GM12892 (cell line): ENCODE results near the gene PCSK7.
"Not testable (repeated sequence)": the region's sequence is repeated elsewhere in the genome, so short reads cannot be mapped to it uniquely, and the experiment has no call there.

Source experiments
- DNase-seq: peaks from one replicate; pipeline ENCODE4 v3.0.0; 2011; ENCODE audit not compliant: insufficient read length
- FAIRE-seq: peaks from 2 replicates; lab custom pipeline; 2011; peaks lifted over from hg19 to GRCh38; lab: Jason Lieb, UNC
- POLR2A ChIP-seq: IDR thresholded peaks from 2 replicates; pipeline ENCODE4 v1.6.1; 2011; ENCODE audit warnings: low read depth, low read length, control low read depth
- POLR2AphosphoS5 ChIP-seq: IDR thresholded peaks from 2 replicates; pipeline ENCODE4 v1.6.1; 2011; ENCODE audit warnings: low read depth, low read length, control low read depth
- TAF1 ChIP-seq: IDR thresholded peaks from 2 replicates; pipeline ENCODE4 v1.6.1; 2011; ENCODE audit warnings: low read depth, mild to moderate bottlenecking, control low read depth, low read length, borderline replicate concordance

PCSK7 gene

DNA sequence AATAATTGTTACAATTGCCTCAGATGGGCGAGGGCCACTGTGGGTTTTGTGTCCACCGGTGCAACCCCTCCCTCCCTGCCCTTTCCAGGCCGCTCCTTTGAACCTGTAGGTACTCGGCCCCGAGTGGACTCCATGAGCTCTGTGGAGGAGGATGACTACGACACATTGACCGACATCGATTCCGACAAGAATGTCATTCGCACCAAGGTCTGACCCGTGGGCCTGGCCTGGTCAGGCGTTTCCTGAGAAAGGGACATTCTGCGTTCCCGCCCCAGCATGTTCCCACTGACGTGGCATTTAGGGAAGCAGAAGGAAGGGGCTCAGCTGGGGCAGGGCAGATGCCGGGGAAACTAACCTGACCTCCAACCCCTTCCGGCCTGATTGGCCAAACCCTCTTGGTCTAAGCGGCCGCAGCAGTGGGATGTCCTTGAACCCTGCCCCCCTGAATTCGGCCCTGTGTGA, 43.2 kb downstream of the PCSK7 start:
- FAIRE-seq (no peak), DNase-seq (no peak)
- TF ChIP-seq POLR2AphosphoS5: no peak
- TF ChIP-seq POLR2A: no peak
- no peak for TF ChIP-seq TAF1

DNA sequence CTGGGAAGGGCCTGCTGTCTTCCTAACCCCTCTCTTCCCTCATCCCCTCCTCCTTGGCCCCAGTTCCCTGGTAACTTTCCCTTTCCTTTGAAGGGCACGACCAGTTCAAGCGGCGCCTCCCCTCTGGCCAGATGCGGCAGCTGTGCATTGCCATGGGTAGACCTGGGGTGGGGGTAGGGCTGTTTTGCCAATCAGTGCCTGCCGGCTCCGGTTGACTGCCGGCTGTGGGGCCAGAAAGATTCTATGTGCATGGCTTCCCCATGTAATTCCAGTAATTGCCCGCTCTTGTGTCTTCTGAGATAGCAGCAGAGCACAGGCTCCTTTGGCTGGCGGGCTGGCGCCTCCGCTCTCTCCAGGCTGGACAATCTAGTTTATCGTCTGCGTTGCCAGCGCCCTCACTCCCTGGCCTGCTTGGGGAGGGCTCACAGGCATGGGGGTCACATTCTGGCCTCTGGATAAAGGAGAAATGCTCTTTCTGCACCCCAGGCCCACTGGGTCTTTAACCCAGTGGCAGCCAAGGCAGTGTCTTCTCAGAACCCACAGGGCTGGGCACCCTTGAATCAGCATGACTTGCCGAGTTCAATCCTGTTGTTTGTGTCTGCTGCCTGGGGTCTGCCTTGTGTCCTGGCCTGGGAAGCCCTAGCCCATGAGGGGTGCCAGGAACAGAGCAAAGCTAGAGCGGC, 43.9 kb downstream of the PCSK7 start:
- FAIRE-seq: no peak
- no peak for DNase-seq
- no peak for TF ChIP-seq POLR2A
- no peak for TF ChIP-seq POLR2AphosphoS5
- no peak for TF ChIP-seq TAF1

DNA sequence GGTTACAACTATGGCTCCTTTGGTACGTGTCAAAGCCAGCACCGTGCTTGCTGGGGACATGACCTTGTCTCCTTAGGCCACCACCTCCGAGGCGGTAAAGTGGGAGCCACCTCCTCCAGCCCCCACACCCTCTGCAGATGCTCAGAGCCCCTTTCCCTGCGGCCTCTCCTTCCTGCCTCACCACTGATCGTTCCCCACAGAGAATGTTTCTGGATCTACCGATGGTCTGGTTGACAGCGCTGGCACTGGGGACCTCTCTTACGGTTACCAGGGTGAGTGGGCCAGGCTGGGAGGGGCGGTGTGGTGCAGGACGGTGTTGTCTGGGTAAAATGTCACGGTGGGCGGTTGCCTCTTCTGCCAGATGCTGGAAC, 44.5 kb downstream of the PCSK7 start:
- no peak for TF ChIP-seq POLR2AphosphoS5
- TF ChIP-seq POLR2A: no peak
- no peak for TF ChIP-seq TAF1
- DNase-seq (no peak), FAIRE-seq (no peak)

DNA sequence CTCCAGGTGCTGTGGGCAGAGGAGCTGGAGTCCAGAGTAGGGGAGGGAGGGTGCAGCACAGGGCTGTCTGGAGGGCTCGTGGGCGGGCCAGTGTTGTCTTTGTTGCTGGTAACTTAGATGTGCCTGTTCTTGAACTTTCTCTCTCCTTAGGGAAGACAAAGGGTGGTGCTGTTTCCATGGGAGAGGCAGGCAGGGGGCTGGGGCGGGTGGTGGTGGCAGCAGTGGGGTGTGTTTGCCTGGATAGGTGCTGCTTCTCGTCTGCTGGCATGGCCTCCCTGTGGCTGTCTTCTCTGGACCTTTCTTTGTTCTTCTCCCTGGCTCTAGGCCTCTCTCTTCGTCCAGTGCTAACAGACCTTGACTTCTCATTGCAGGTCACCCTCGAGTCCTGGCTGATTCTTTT, 44.9 kb downstream of the PCSK7 start:
- DNase-seq (no peak), FAIRE-seq (no peak)
- no peak for TF ChIP-seq TAF1
- no peak for TF ChIP-seq POLR2AphosphoS5
- no peak for TF ChIP-seq POLR2A

DNA sequence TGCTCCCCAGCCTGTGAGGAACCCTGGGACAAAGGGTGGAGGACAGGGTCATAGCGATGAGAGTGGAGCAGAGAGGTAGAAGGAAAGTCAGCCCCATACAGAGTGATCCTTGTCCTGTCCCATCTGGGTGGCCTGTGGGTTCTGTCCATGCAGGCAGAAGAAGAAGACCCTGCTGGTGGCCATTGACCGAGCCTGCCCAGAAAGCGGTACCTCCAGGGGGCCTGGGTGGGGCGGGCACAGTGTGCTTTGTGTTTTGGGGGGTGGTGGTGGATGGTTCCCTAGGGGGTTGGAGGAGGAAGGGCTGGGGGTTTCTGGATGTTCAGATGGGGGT, 45.5 kb downstream of the PCSK7 start:
- DNase-seq (no peak), FAIRE-seq (no peak)
- TF ChIP-seq TAF1: no peak
- no peak for TF ChIP-seq POLR2AphosphoS5
- TF ChIP-seq POLR2A: no peak

DNA sequence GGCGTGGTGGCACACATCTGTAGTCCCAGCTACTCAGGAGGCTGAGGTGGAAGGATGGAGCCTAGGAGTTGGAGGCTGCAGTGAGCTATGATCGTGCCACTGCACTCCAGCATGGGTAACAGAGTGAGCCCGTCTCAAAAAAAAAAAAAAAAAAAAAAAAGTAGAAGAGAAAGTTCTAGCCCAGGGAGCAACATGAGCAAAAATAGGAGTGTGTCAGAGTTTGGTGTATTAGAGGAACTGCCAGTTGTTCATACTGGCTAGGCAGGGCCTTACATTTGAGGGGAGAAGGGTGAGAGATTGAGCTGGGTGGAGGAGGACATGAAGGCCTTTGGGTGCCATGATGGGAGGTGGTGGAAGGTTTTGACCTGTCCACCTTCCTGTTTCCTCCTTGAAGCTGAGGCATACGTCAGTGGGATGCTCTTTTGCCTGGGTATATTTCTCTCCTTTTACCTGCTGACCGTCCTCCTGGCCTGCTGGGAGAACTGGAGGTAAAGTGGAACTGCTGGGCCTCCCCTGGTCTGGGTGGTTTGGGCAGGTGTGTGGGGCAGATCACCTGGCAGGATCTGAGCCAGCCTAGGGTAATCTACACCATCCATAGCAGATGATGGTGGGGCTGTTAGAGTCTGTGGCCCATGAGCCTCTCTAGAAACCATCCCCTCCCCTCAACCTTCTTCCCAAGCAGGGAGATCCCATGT, 46.0 kb downstream of the PCSK7 start:
- TF ChIP-seq TAF1: no peak
- TF ChIP-seq POLR2A: no peak
- TF ChIP-seq POLR2AphosphoS5: no peak
- DNase-seq (no peak), FAIRE-seq (peak; percentile 78)

DNA sequence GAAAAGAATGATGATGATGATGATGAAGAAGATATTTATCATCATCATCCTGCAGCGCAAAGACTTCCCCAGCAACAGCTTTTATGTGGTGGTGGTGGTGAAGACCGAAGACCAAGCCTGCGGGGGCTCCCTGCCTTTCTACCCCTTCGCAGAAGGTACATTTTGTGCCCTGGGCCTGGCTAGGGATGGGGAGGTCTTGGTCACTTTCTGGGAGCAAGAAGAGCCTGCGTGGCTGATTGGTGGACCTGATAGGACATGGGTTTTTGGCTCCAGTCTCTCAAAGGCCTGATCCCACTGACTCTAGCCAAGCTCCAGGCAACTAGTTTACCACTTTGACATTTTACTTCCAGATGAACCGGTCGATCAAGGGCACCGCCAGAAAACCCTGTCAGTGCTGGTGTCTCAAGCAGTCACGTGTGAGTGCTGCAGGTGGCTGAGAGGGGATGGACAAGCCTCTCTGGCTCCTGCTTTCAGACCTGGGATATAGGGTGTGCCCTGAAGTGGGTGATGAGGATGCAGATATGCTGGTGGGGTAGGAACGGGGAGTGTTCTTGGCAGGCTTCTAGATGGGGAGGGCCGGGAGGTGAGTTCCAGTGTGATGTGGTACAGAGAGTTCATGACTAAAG, 48.0 kb downstream of the PCSK7 start:
- no peak for TF ChIP-seq POLR2A
- TF ChIP-seq POLR2AphosphoS5: no peak
- no peak for TF ChIP-seq TAF1
- no peak for DNase-seq
- no peak for FAIRE-seq

DNA sequence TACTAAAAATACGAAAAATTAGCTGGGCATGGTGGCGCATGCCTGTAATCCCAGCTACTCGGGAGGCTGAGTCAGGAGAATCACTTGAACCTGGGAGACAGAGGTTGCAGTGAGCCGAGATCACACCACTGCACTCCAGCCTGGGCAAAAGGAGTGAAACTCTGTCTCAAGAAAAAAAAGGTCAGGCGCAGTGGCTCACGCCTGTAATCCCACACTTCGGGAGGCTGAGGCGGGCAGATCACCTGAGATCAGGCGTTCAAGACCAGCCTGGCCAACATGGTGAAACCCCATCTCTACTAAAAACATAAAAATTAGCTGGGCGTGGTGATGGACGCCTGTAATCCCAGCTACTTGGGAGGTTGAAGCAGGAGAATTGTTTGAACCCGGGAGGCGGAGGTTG, 48.7 kb downstream of the PCSK7 start:
- DNase-seq, FAIRE-seq: not testable (repeated sequence)

DNA sequence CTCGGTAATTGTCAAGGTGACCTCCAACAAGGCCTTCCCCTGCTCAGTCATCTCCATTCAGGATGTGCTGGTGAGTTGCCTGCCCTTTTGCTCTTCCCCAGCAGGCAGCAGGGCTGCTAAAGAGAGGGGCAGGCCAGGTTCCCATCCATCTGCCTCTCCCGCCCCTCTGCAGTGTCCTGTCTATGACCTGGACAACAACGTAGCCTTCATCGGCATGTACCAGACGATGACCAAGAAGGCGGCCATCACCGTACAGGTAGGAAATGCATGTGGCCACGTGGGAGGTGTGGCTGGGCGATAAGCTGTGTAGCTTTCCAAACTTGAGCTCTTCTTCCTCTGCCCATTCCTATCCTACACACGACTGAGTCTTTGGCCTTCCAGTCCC, 49.3 kb downstream of the PCSK7 start:
- no peak for FAIRE-seq
- TF ChIP-seq TAF1: no peak
- no peak for TF ChIP-seq POLR2AphosphoS5

DNA sequence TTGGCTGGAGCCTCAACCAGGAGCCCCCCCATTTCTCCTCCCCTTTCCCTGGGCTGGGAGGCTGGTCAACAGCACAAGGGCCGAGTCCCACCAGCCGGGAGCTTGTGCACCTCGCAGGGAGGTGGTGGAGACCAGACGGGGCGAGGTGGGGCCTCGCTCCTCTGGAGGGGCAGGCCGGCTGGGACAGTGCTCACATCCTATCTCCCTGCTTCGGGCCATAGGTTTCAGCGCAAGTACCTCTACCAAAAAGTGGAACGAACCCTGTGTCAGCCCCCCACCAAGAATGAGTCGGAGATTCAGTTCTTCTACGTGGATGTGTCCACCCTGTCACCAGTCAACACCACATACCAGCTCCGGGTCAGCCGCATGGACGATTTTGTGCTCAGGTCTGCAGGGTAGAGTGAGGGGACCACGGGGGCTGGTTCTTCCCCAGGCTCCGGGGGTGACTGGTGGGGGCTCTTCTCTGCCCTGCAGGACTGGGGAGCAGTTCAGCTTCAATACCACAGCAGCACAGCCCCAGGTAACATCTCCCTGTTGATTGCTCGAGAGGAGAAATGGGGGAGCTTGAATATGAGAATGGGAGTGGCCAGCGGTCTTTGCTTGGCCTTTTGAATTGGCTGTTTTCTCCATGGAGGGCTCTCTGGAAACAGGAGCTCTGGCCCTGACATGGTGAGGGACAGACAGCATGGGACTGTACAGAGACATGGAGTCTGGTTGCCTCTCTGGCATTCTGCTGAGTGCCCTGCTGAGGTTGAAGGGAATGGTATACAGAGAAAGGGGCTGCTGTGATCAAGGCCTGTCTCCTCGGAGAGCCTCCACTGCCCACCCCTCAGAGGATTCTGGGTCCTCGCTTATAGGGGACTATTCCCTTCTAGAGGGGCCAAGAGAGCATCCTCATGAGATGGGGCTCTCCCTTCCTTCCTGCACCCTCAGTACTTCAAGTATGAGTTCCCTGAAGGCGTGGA, 50.0 kb downstream of the PCSK7 start:
- no peak for TF ChIP-seq POLR2A
- TF ChIP-seq TAF1: no peak
- no peak for TF ChIP-seq POLR2AphosphoS5
- FAIRE-seq (no peak), DNase-seq (no peak)

More for the DNA sequence above, 49.3 kb downstream of the PCSK7 start:
- no peak for DNase-seq
